Ectodermal cell (in vitro differentiated cells): ENCODE results near the gene FLNC.

Experiments
- H3K27ac ChIP-seq: 2 replicates; pipeline ENCODE4 v1.7.0; 2013; ENCODE audit warnings: mild to moderate bottlenecking, low read depth, low read length; ENCODE audit not compliant: insufficient read depth, poor library complexity, severe bottlenecking
- H3K27me3 ChIP-seq: 2 replicates; pipeline ENCODE4 v1.7.0; 2013; ENCODE audit warnings: mild to moderate bottlenecking, low read length; ENCODE audit not compliant: insufficient read depth, control insufficient read depth, poor library complexity, severe bottlenecking
- H3K36me3 ChIP-seq: one replicate; pipeline ENCODE4 v1.7.0; 2013; ENCODE audit warnings: low read length; ENCODE audit not compliant: control insufficient read depth, insufficient read depth
- H3K4me1 ChIP-seq: one replicate; pipeline ENCODE4 v1.7.0; 2013; ENCODE audit warnings: low read length; ENCODE audit not compliant: control insufficient read depth, insufficient read depth
- H3K4me3 ChIP-seq: 2 replicates; pipeline ENCODE4 v1.7.0; 2013; ENCODE audit warnings: low read depth, low read length, control low read depth; ENCODE audit not compliant: insufficient read depth
- H3K9me3 ChIP-seq: 2 replicates; pipeline ENCODE4 v1.7.0; 2013; ENCODE audit warnings: mild to moderate bottlenecking, low read length, moderate library complexity; ENCODE audit not compliant: control insufficient read depth
- WGBS, 2 experiments: methylation state at CpG; one replicate each; pipeline ENCODE4 v1.1.7; 2013; ENCODE audit warnings: missing lambda C conversion rate in 2 of 2; 5-methylcytosine and 5-hydroxymethylcytosine counted together

The FLNC gene

GRCh38 chr7:128838109-128838779 lies 8.0 kb downstream of the FLNC start:
- H3K27ac ChIP-seq, result no peak overlapping the region
- H3K27me3 ChIP-seq, result no peaks in the 10 kb centered on the region
- no peak overlapping the region for H3K4me3 ChIP-seq
- H3K4me1 ChIP-seq, result peaks cover 8% of the 10 kb centered on the region
- H3K36me3 ChIP-seq, result peaks cover 6% of the 10 kb centered on the region
- 95% methylated on average over 22 of the region's 22 CpGs for WGBS, 2 experiments
- H3K9me3 ChIP-seq, result no peaks in the 10 kb centered on the region

- Histone ChIP-seq H3K9me3 (no peaks in the 10 kb centered on the region), H3K4me3 (no peak overlapping the region), H3K4me1 (peaks cover under 1% of the 10 kb centered on the region), H3K27me3 (no peaks in the 10 kb centered on the region), H3K36me3 (peaks cover 6% of the 10 kb centered on the region), H3K27ac (no peak overlapping the region)
- WGBS, 2 experiments, result 93% methylated on average over 17 of the region's 17 CpGs
Measured at GRCh38 chr7:128838981-128839731, 8.9 kb downstream of the FLNC start.

- Histone ChIP-seq H3K9me3 (no peaks in the 10 kb centered on the region), H3K27ac (no peak overlapping the region), H3K36me3 (peaks cover 6% of the 10 kb centered on the region), H3K4me3 (no peak overlapping the region), H3K4me1 (no peaks in the 10 kb centered on the region), H3K27me3 (no peaks in the 10 kb centered on the region)
- 94 to 96% methylated on average over 13 of the region's 13 CpGs for WGBS, 2 experiments
Measured at GRCh38 chr7:128839751-128840177, 9.6 kb downstream of the FLNC start.

GRCh38 chr7:128840326-128841170 lies 10.3 kb downstream of the FLNC start:
- Histone ChIP-seq H3K9me3 (no peaks in the 10 kb centered on the region), H3K4me3 (no peak overlapping the region), H3K27me3 (no peaks in the 10 kb centered on the region), H3K36me3 (peaks cover 6% of the 10 kb centered on the region), H3K4me1 (no peaks in the 10 kb centered on the region), H3K27ac (no peak overlapping the region)
- 92 to 94% methylated on average over 23 of the region's 23 CpGs for WGBS, 2 experiments

GRCh38 chr7:128841171-128841690 lies 11.0 kb downstream of the FLNC start:
- Histone ChIP-seq H3K4me1 (no peaks in the 10 kb centered on the region), H3K27me3 (no peaks in the 10 kb centered on the region), H3K27ac (no peak overlapping the region), H3K9me3 (no peaks in the 10 kb centered on the region), H3K36me3 (peaks cover 6% of the 10 kb centered on the region), H3K4me3 (no peak overlapping the region)
- WGBS, 2 experiments, result 93% methylated on average over 17 of the region's 17 CpGs

GRCh38 chr7:128841921-128842673 lies 11.9 kb downstream of the FLNC start:
- Histone ChIP-seq H3K4me1 (no peaks in the 10 kb centered on the region), H3K27me3 (no peaks in the 10 kb centered on the region), H3K9me3 (no peaks in the 10 kb centered on the region), H3K36me3 (peaks cover 6% of the 10 kb centered on the region), H3K27ac (no peak overlapping the region), H3K4me3 (no peak overlapping the region)
- WGBS, 2 experiments, result 76 to 77% methylated on average over 35 of the region's 35 CpGs

GRCh38 chr7:128842674-128843641 lies 12.8 kb downstream of the FLNC start:
- no peak overlapping the region for H3K4me3 ChIP-seq
- WGBS, 2 experiments, result 95 to 96% methylated on average over 38 of the region's 38 CpGs
- H3K27ac ChIP-seq, result no peak overlapping the region
- H3K4me1 ChIP-seq, result no peaks in the 10 kb centered on the region
- H3K27me3 ChIP-seq, result no peaks in the 10 kb centered on the region
- H3K36me3 ChIP-seq, result peaks cover 6% of the 10 kb centered on the region
- no peaks in the 10 kb centered on the region for H3K9me3 ChIP-seq

GRCh38 chr7:128843938-128844621 lies 13.9 kb downstream of the FLNC start:
- WGBS, 2 experiments, result 96% methylated on average over 17 of the region's 17 CpGs
- Histone ChIP-seq H3K4me3 (no peak overlapping the region), H3K36me3 (peaks cover 6% of the 10 kb centered on the region)

More at GRCh38 chr7:128843938-128844621, 13.9 kb downstream of the FLNC start:
- Histone ChIP-seq H3K9me3 (no peaks in the 10 kb centered on the region), H3K27ac (no peak overlapping the region), H3K27me3 (no peaks in the 10 kb centered on the region), H3K4me1 (no peaks in the 10 kb centered on the region)
